Superior temporal gyrus (tissue), 1 donor: Measurements from ENCODE around the gene KIAA1549.

ENCODE experiments used
- DNase-seq: peaks from one replicate; pipeline ENCODE4 v3.0.0-alpha.2; 2016; ENCODE audit errors: extremely low spot score

The KIAA1549 gene

GRCh38 chr7:138852469-138852868 is 128.7 kb downstream of the KIAA1549 start:
- DNase-seq = no peak

GRCh38 chr7:138849701-138850100 is 131.5 kb downstream of the KIAA1549 start:
- no peak for DNase-seq

GRCh38 chr7:138848056-138848980 is 132.9 kb downstream of the KIAA1549 start:
- no peak for DNase-seq

- no peak for DNase-seq
Observed at GRCh38 chr7:138845711-138846110, 135.5 kb downstream of the KIAA1549 start.

GRCh38 chr7:138843632-138844580 is 137.3 kb downstream of the KIAA1549 start:
- no peak for DNase-seq

GRCh38 chr7:138842111-138842510 is 139.1 kb downstream of the KIAA1549 start:
- no peak for DNase-seq

- no peak for DNase-seq
Observed at GRCh38 chr7:138838166-138838565, 143.0 kb downstream of the KIAA1549 start.

GRCh38 chr7:138837627-138838026 is 143.6 kb downstream of the KIAA1549 start:
- no peak for DNase-seq

- no peak for DNase-seq
Observed at GRCh38 chr7:138835087-138835486, 146.1 kb downstream of the KIAA1549 start.

GRCh38 chr7:138834583-138834982 is 146.6 kb downstream of the KIAA1549 start:
- no peak for DNase-seq

- no peak for DNase-seq
Observed at GRCh38 chr7:138833596-138833995, 147.6 kb downstream of the KIAA1549 start.

- DNase-seq = no peak
Observed at GRCh38 chr7:138832966-138833365, 148.2 kb downstream of the KIAA1549 start.

- no peak for DNase-seq
Observed at GRCh38 chr7:138829335-138829734, 151.9 kb downstream of the KIAA1549 start.

GRCh38 chr7:138828302-138828701 is 152.9 kb downstream of the KIAA1549 start:
- no peak for DNase-seq

GRCh38 chr7:138825049-138825721 is 156.0 kb downstream of the KIAA1549 start:
- no peak for DNase-seq

- DNase-seq = no peak
Observed at GRCh38 chr7:138822867-138823535, 158.2 kb downstream of the KIAA1549 start.

- DNase-seq = no peak
Observed at GRCh38 chr7:138821912-138822311, 159.3 kb downstream of the KIAA1549 start.

- DNase-seq = no peak
Observed at GRCh38 chr7:138819625-138820024, 161.6 kb downstream of the KIAA1549 start.

GRCh38 chr7:138816650-138817049 is 164.5 kb downstream of the KIAA1549 start:
- no peak for DNase-seq

- no peak for DNase-seq
Observed at GRCh38 chr7:138814816-138815332, 166.3 kb downstream of the KIAA1549 start.

GRCh38 chr7:138813945-138814344 is 167.2 kb downstream of the KIAA1549 start:
- no peak for DNase-seq
